Measurements from ENCODE around the gene MTUS2. TPM values are rescaled to one million over a fixed set of nuclear protein-coding genes. Genes with fewer than 3 reads are reported as not detected.

MTUS2 gene
- total RNA-seq, 1 experiment from 2014 or later = 0.17 TPM

GRCh38 chr13:29511106-29511796 is 691.1 kb downstream of the MTUS2 start:
- Histone ChIP-seq H3K27me3 (ENCODE audit: control insufficient read depth, insufficient read depth, low read length) (no peaks in the 10 kb centered on the region), H3K4me3 (ENCODE audit: insufficient read depth, low read depth, low read length) (no peak overlapping the region), H3K36me3 (replicated peaks; ENCODE audit: control insufficient read depth, insufficient read depth, low read length) (peaks cover 19% of the 10 kb centered on the region)
- DNase-seq = no peak

GRCh38 chr13:29511980-29512379 is 691.8 kb downstream of the MTUS2 start:
- H3K36me3 ChIP-seq (replicated peaks; ENCODE audit: control insufficient read depth, insufficient read depth, low read length) = peaks cover 24% of the 10 kb centered on the region
- no peaks in the 10 kb centered on the region for H3K27me3 ChIP-seq (ENCODE audit: control insufficient read depth, insufficient read depth, low read length)
- H3K4me3 ChIP-seq (ENCODE audit: insufficient read depth, low read depth, low read length) = no peak overlapping the region
- DNase-seq = no peak

GRCh38 chr13:29513002-29513980 is 693.2 kb downstream of the MTUS2 start:
- no peaks in the 10 kb centered on the region for H3K27me3 ChIP-seq (ENCODE audit: control insufficient read depth, insufficient read depth, low read length)
- DNase-seq = no peak
- peaks cover 36% of the 10 kb centered on the region for H3K36me3 ChIP-seq (replicated peaks; ENCODE audit: control insufficient read depth, insufficient read depth, low read length)

GRCh38 chr13:29513981-29514719 is 694.0 kb downstream of the MTUS2 start:
- DNase-seq = no peak
- peaks cover 44% of the 10 kb centered on the region for H3K36me3 ChIP-seq (replicated peaks; ENCODE audit: control insufficient read depth, insufficient read depth, low read length)

More at GRCh38 chr13:29513002-29513980, 693.2 kb downstream of the MTUS2 start:
- H3K4me3 ChIP-seq (ENCODE audit: insufficient read depth, low read depth, low read length) = no peak overlapping the region

GRCh38 chr13:29514720-29515310 is 694.7 kb downstream of the MTUS2 start:
- Histone ChIP-seq H3K4me3 (ENCODE audit: insufficient read depth, low read depth, low read length) (no peak overlapping the region), H3K27me3 (ENCODE audit: control insufficient read depth, insufficient read depth, low read length) (no peaks in the 10 kb centered on the region), H3K36me3 (replicated peaks; ENCODE audit: control insufficient read depth, insufficient read depth, low read length) (peaks cover 47% of the 10 kb centered on the region)
- DNase-seq = no peak

More at GRCh38 chr13:29513981-29514719, 694.0 kb downstream of the MTUS2 start:
- Histone ChIP-seq H3K4me3 (ENCODE audit: insufficient read depth, low read depth, low read length) (no peak overlapping the region), H3K27me3 (ENCODE audit: control insufficient read depth, insufficient read depth, low read length) (no peaks in the 10 kb centered on the region)

GRCh38 chr13:29515372-29515771 is 695.2 kb downstream of the MTUS2 start:
- H3K27me3 ChIP-seq (ENCODE audit: control insufficient read depth, insufficient read depth, low read length) = no peaks in the 10 kb centered on the region
- H3K36me3 ChIP-seq (replicated peaks; ENCODE audit: control insufficient read depth, insufficient read depth, low read length) = peaks cover 47% of the 10 kb centered on the region
- no peak for DNase-seq
- no peak overlapping the region for H3K4me3 ChIP-seq (ENCODE audit: insufficient read depth, low read depth, low read length)

GRCh38 chr13:29516012-29516411 is 695.9 kb downstream of the MTUS2 start:
- peaks cover 47% of the 10 kb centered on the region for H3K36me3 ChIP-seq (replicated peaks; ENCODE audit: control insufficient read depth, insufficient read depth, low read length)

GRCh38 chr13:29516880-29517279 is 696.7 kb downstream of the MTUS2 start:
- Histone ChIP-seq H3K36me3 (replicated peaks; ENCODE audit: control insufficient read depth, insufficient read depth, low read length) (peaks cover 50% of the 10 kb centered on the region), H3K27me3 (ENCODE audit: control insufficient read depth, insufficient read depth, low read length) (no peaks in the 10 kb centered on the region)
- DNase-seq = no peak

More at GRCh38 chr13:29516012-29516411, 695.9 kb downstream of the MTUS2 start:
- Histone ChIP-seq H3K4me3 (ENCODE audit: insufficient read depth, low read depth, low read length) (no peak overlapping the region), H3K27me3 (ENCODE audit: control insufficient read depth, insufficient read depth, low read length) (no peaks in the 10 kb centered on the region)
- no peak for DNase-seq

GRCh38 chr13:29519921-29520320 is 699.8 kb downstream of the MTUS2 start:
- DNase-seq = no peak
- Histone ChIP-seq H3K36me3 (replicated peaks; ENCODE audit: control insufficient read depth, insufficient read depth, low read length) (peaks cover 53% of the 10 kb centered on the region), H3K27me3 (ENCODE audit: control insufficient read depth, insufficient read depth, low read length) (no peaks in the 10 kb centered on the region), H3K4me3 (ENCODE audit: insufficient read depth, low read depth, low read length) (no peak overlapping the region)

More at GRCh38 chr13:29516880-29517279, 696.7 kb downstream of the MTUS2 start:
- no peak overlapping the region for H3K4me3 ChIP-seq (ENCODE audit: insufficient read depth, low read depth, low read length)

- Histone ChIP-seq H3K36me3 (replicated peaks; ENCODE audit: control insufficient read depth, insufficient read depth, low read length) (peaks cover 48% of the 10 kb centered on the region), H3K4me3 (ENCODE audit: insufficient read depth, low read depth, low read length) (no peak overlapping the region), H3K27me3 (ENCODE audit: control insufficient read depth, insufficient read depth, low read length) (no peaks in the 10 kb centered on the region)
- DNase-seq = no peak
Measured at GRCh38 chr13:29520671-29521070, 700.5 kb downstream of the MTUS2 start.

GRCh38 chr13:29521336-29521735 is 701.2 kb downstream of the MTUS2 start:
- Histone ChIP-seq H3K36me3 (replicated peaks; ENCODE audit: control insufficient read depth, insufficient read depth, low read length) (peaks cover 42% of the 10 kb centered on the region), H3K27me3 (ENCODE audit: control insufficient read depth, insufficient read depth, low read length) (no peaks in the 10 kb centered on the region), H3K4me3 (ENCODE audit: insufficient read depth, low read depth, low read length) (no peak overlapping the region)
- DNase-seq = no peak

GRCh38 chr13:29522044-29522685 is 702.0 kb downstream of the MTUS2 start:
- H3K27me3 ChIP-seq (ENCODE audit: control insufficient read depth, insufficient read depth, low read length) = no peaks in the 10 kb centered on the region
- H3K36me3 ChIP-seq (replicated peaks; ENCODE audit: control insufficient read depth, insufficient read depth, low read length) = peaks cover 36% of the 10 kb centered on the region
- no peak for DNase-seq
- no peak overlapping the region for H3K4me3 ChIP-seq (ENCODE audit: insufficient read depth, low read depth, low read length)

GRCh38 chr13:29523199-29523961 is 703.2 kb downstream of the MTUS2 start:
- no peak overlapping the region for H3K4me3 ChIP-seq (ENCODE audit: insufficient read depth, low read depth, low read length)
- H3K27me3 ChIP-seq (ENCODE audit: control insufficient read depth, insufficient read depth, low read length) = no peaks in the 10 kb centered on the region
- H3K36me3 ChIP-seq (replicated peaks; ENCODE audit: control insufficient read depth, insufficient read depth, low read length) = peaks cover 36% of the 10 kb centered on the region
- no peak for DNase-seq

Measured in H7 (cell line).